ENCODE measurements around the gene IL1A.

IL1A gene

DNA sequence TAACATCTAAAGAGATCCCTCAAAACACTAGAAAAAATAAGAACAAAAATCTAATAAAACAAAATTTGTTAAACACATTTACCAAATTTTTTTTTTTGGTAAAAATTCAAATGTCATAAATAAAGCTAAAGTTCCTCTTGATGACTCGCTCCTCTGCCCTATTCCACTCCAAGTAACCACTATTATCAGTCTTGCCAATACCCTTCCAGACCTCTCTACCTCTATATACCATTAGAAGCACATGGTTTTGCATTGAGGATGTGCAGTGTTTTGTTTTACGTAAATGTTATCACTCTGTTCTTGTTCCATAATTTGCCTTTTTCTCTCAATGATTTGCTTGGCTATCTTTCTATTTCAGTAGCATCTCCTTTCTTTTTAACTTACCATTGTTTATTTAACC is 41.4 kb upstream of the IL1A start:
- Mint-ChIP-seq H3K4me3 (no peak overlapping the region), H3K27ac (no peak overlapping the region), H3K36me3 (ENCODE audit: low read depth) (no peaks in the 10 kb centered on the region), H3K9me3 (no peaks in the 10 kb centered on the region), H3K4me1 (ENCODE audit: low read depth) (peaks cover 30% of the 10 kb centered on the region), H3K27me3 (peaks cover 8% of the 10 kb centered on the region)

DNA sequence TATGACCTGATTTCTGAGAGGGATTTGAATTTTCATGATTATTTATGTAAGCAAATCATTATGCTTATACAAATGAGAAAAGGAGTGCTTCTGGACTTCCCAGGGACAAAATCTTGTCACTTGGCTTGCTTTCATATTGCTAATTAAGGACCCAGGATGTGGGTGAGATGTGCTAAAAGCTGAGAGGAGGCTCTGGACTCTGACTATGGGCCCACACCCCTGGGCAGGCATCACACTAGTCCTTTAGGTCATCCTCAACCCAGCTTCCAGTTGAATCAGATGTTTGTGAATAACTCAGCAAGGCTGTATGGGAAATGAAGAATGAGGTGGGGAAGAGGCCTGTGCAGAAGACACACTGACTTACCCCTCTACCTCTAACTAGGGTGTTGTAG is 40.4 kb upstream of the IL1A start:
- Mint-ChIP-seq H3K9me3 (no peaks in the 10 kb centered on the region), H3K27me3 (peaks cover 3% of the 10 kb centered on the region), H3K36me3 (ENCODE audit: low read depth) (no peaks in the 10 kb centered on the region), H3K4me3 (no peak overlapping the region), H3K4me1 (ENCODE audit: low read depth) (peaks cover 37% of the 10 kb centered on the region), H3K27ac (no peak overlapping the region)

- Mint-ChIP-seq H3K9me3 (no peaks in the 10 kb centered on the region), H3K27me3 (no peaks in the 10 kb centered on the region), H3K27ac (peak overlapping the region; percentile 77), H3K4me3 (peak overlapping the region; percentile 2), H3K4me1 (ENCODE audit: low read depth) (peaks cover 37% of the 10 kb centered on the region), H3K36me3 (ENCODE audit: low read depth) (no peaks in the 10 kb centered on the region)
These were observed 37.4 kb upstream of the IL1A start for GRCh38 chr2:112821682-112822081.

DNA sequence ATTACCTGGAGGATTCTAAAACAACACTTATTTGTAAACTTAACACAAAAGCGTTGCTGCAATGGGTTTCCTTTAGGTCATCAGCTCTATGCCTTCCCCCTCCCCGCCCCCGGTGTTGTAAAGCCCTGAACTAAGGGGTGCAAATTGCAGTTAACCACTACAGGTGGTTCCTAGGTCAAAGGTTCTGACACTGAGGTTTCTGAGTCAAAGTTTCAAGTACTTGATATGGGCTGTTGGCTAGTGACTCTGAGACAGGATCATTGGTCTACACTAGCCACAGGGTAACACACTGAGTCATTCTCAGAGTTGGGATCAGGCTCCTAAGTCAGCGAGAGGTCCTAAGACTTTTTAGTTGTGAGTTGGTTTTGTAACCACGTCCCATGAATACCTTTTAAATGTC is 36.8 kb upstream of the IL1A start:
- Mint-ChIP-seq H3K4me1 (ENCODE audit: low read depth) (peaks cover 37% of the 10 kb centered on the region), H3K9me3 (no peaks in the 10 kb centered on the region), H3K4me3 (no peak overlapping the region), H3K27ac (peak overlapping the region; percentile 77), H3K36me3 (ENCODE audit: low read depth) (no peaks in the 10 kb centered on the region), H3K27me3 (no peaks in the 10 kb centered on the region)

DNA sequence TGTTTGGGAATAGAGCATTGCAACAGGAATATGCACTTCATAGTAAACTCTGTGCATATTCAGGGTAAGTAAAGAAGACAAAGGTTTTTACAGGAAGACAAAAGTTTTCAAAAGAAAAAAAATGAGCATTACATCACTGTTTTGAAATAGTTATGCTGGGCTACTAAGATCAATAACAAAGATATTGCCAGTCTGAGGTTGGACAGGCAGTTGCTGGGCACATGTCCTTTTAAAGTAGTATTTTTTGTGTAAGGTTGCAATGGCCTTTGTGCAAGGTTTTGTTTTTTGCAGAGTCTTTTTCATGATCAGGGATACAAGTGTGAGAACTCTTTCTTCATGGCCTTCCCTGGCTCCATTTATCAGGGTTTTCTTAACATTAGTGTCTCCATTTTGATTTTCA is 36.0 kb upstream of the IL1A start:
- H3K27ac Mint-ChIP-seq, result no peak overlapping the region
- H3K9me3 Mint-ChIP-seq, result no peaks in the 10 kb centered on the region
- H3K27me3 Mint-ChIP-seq, result no peaks in the 10 kb centered on the region
- H3K4me1 Mint-ChIP-seq (ENCODE audit: low read depth), result peaks cover 32% of the 10 kb centered on the region
- H3K4me3 Mint-ChIP-seq, result no peak overlapping the region
- H3K36me3 Mint-ChIP-seq (ENCODE audit: low read depth), result no peaks in the 10 kb centered on the region

GRCh38 chr2:112819081-112819480 is 34.8 kb upstream of the IL1A start:
- Mint-ChIP-seq H3K27ac (no peak overlapping the region), H3K4me3 (no peak overlapping the region), H3K36me3 (ENCODE audit: low read depth) (no peaks in the 10 kb centered on the region), H3K27me3 (no peaks in the 10 kb centered on the region), H3K9me3 (no peaks in the 10 kb centered on the region), H3K4me1 (ENCODE audit: low read depth) (peaks cover 28% of the 10 kb centered on the region)

- H3K27ac Mint-ChIP-seq, result no peak overlapping the region
- no peaks in the 10 kb centered on the region for H3K36me3 Mint-ChIP-seq (ENCODE audit: low read depth)
- H3K4me1 Mint-ChIP-seq (ENCODE audit: low read depth), result peaks cover 27% of the 10 kb centered on the region
- H3K27me3 Mint-ChIP-seq, result no peaks in the 10 kb centered on the region
- H3K4me3 Mint-ChIP-seq, result no peak overlapping the region
- no peaks in the 10 kb centered on the region for H3K9me3 Mint-ChIP-seq
These were observed 34.0 kb upstream of the IL1A start for GRCh38 chr2:112818094-112818902.

GRCh38 chr2:112817082-112817689 is 32.9 kb upstream of the IL1A start:
- Mint-ChIP-seq H3K9me3 (no peaks in the 10 kb centered on the region), H3K36me3 (ENCODE audit: low read depth) (no peaks in the 10 kb centered on the region), H3K4me1 (ENCODE audit: low read depth) (peaks cover 28% of the 10 kb centered on the region), H3K4me3 (no peak overlapping the region), H3K27me3 (no peaks in the 10 kb centered on the region), H3K27ac (no peak overlapping the region)

- Mint-ChIP-seq H3K36me3 (ENCODE audit: low read depth) (no peaks in the 10 kb centered on the region), H3K27ac (no peak overlapping the region)
These were observed 30.0 kb upstream of the IL1A start for GRCh38 chr2:112814278-112814677.

GRCh38 chr2:112813280-112813966 is 29.1 kb upstream of the IL1A start:
- H3K9me3 Mint-ChIP-seq, result peaks cover 4% of the 10 kb centered on the region
- no peaks in the 10 kb centered on the region for H3K27me3 Mint-ChIP-seq
- peaks cover 26% of the 10 kb centered on the region for H3K4me1 Mint-ChIP-seq (ENCODE audit: low read depth)
- H3K4me3 Mint-ChIP-seq, result no peak overlapping the region
- H3K27ac Mint-ChIP-seq, result no peak overlapping the region
- no peaks in the 10 kb centered on the region for H3K36me3 Mint-ChIP-seq (ENCODE audit: low read depth)

More at GRCh38 chr2:112814278-112814677, 30.0 kb upstream of the IL1A start:
- peaks cover 21% of the 10 kb centered on the region for H3K4me1 Mint-ChIP-seq (ENCODE audit: low read depth)
- H3K27me3 Mint-ChIP-seq, result no peaks in the 10 kb centered on the region
- H3K9me3 Mint-ChIP-seq, result peaks cover 4% of the 10 kb centered on the region
- H3K4me3 Mint-ChIP-seq, result no peak overlapping the region

- peaks cover 26% of the 10 kb centered on the region for H3K4me1 Mint-ChIP-seq (ENCODE audit: low read depth)
- H3K36me3 Mint-ChIP-seq (ENCODE audit: low read depth), result peaks cover 1% of the 10 kb centered on the region
- H3K4me3 Mint-ChIP-seq, result no peak overlapping the region
- H3K9me3 Mint-ChIP-seq, result peaks cover 6% of the 10 kb centered on the region
- no peaks in the 10 kb centered on the region for H3K27me3 Mint-ChIP-seq
- peak overlapping the region; percentile 65 for H3K27ac Mint-ChIP-seq
These were observed 28.3 kb upstream of the IL1A start for GRCh38 chr2:112812318-112813267.

GRCh38 chr2:112811841-112812306 is 27.6 kb upstream of the IL1A start:
- H3K4me1 Mint-ChIP-seq (ENCODE audit: low read depth), result peaks cover 26% of the 10 kb centered on the region
- peak overlapping the region; percentile 65 for H3K27ac Mint-ChIP-seq
- H3K9me3 Mint-ChIP-seq, result peaks cover 12% of the 10 kb centered on the region
- no peaks in the 10 kb centered on the region for H3K27me3 Mint-ChIP-seq
- H3K36me3 Mint-ChIP-seq (ENCODE audit: low read depth), result peaks cover 7% of the 10 kb centered on the region
- no peak overlapping the region for H3K4me3 Mint-ChIP-seq

GRCh38 chr2:112811276-112811831 is 27.1 kb upstream of the IL1A start:
- Mint-ChIP-seq H3K4me3 (no peak overlapping the region), H3K27me3 (no peaks in the 10 kb centered on the region), H3K4me1 (ENCODE audit: low read depth) (peaks cover 26% of the 10 kb centered on the region), H3K36me3 (ENCODE audit: low read depth) (peaks cover 11% of the 10 kb centered on the region), H3K27ac (peak overlapping the region; percentile 74), H3K9me3 (peaks cover 16% of the 10 kb centered on the region)

DNA sequence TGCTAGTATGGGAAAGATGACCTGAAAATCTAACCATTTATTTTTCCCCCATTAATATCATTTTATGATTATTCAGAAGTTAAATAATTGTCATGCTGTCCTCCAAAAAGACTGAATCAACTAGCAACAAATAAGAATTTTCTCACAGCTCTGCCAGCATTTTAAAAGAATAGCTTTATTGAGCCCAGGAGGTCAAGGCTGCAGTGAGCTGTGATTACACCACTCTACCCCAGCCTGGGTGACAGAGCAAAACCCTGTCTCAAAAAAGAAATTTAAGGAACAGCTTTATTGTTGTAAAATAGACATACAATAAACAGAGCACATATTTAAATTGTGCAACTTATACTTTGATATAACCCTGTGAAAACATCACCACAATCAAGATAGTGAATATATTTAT is 24.8 kb upstream of the IL1A start:
- no peak overlapping the region for H3K4me3 Mint-ChIP-seq
- peaks cover 11% of the 10 kb centered on the region for H3K36me3 Mint-ChIP-seq (ENCODE audit: low read depth)
- H3K4me1 Mint-ChIP-seq (ENCODE audit: low read depth), result peaks cover 31% of the 10 kb centered on the region
- H3K27me3 Mint-ChIP-seq, result no peaks in the 10 kb centered on the region
- H3K9me3 Mint-ChIP-seq, result peaks cover 16% of the 10 kb centered on the region
- no peak overlapping the region for H3K27ac Mint-ChIP-seq

Data from stimulated activated naive CD8-positive, alpha-beta T cell treated with anti-CD3 and anti-CD28 coated beads, Interleukin-15, Interleukin-2, amounts not matched to agents 100 ng/mL and 50 ng/mL, for 24 hours (primary cell).